Activated CD4-positive, alpha-beta memory T cell treated with anti-CD3 and anti-CD28 coated beads, Interleukin-2, amount 10 ng/mL, durations not matched to agents 7 days and 5 days (primary cell): ENCODE measurements around the gene HK2. TPM values are rescaled to one million over a fixed set of nuclear protein-coding genes. Genes with fewer than 3 reads are reported as not detected.
"Not testable (repeated sequence)": the region's sequence is repeated elsewhere in the genome, so short reads cannot be mapped to it uniquely, and the experiment has no call there.

Experiments
- CTCF ChIA-PET: fragments of 350-600 bp; sonication (Branson Sonifier 250); formaldehyde crosslinking; loops from one replicate; lab custom pipeline; 2021; ENCODE audit warnings: antibody characterized with exemption, inconsistent platforms; lab: Charles Lee
- POLR2A ChIA-PET: fragments of 350-600 bp; sonication (Branson Sonifier 250); formaldehyde crosslinking; loops from one replicate; lab custom pipeline; 2021; ENCODE audit warnings: antibody characterized with exemption; lab: Charles Lee
- DNase-seq: peaks from one replicate; pipeline ENCODE4 v3.0.0-alpha.2; 2020
- H3K27ac Mint-ChIP-seq: one replicate; pipeline ENCODE4 v1.8.0; 2021; ENCODE audit warnings: mild to moderate bottlenecking, mixed read lengths
- H3K27me3 Mint-ChIP-seq: one replicate; pipeline ENCODE4 v1.8.0; 2021; ENCODE audit warnings: mixed read lengths
- H3K36me3 Mint-ChIP-seq: one replicate; pipeline ENCODE4 v1.8.0; 2021; ENCODE audit warnings: low read depth, mixed read lengths
- H3K4me1 Mint-ChIP-seq: one replicate; pipeline ENCODE4 v1.8.0; 2021; ENCODE audit warnings: mixed read lengths
- H3K4me3 Mint-ChIP-seq: one replicate; pipeline ENCODE4 v1.8.0; 2021; ENCODE audit warnings: mild to moderate bottlenecking, mixed read lengths
- H3K9me3 Mint-ChIP-seq: one replicate; pipeline ENCODE4 v1.8.0; 2021; ENCODE audit warnings: mixed read lengths
- total RNA-seq, 2 experiments: library from RNA; stranded (reverse); gene quantifications; one replicate each; pipeline ENCODE4 v1.2.3, GENCODE V29; 2021

The HK2 gene
- total RNA-seq, 2 experiments from 2014 or later: 36.8 to 37.8 TPM

GRCh38 chr2:74853360-74853759 lies 19.4 kb downstream of the HK2 start:
- peaks cover 47% of the 10 kb centered on the region for H3K4me1 Mint-ChIP-seq
- DNase-seq, H3K27me3 Mint-ChIP-seq, H3K4me3 Mint-ChIP-seq, H3K9me3 Mint-ChIP-seq, H3K27ac Mint-ChIP-seq, POLR2A ChIA-PET: not testable (repeated sequence)
- peaks cover 19% of the 10 kb centered on the region for H3K36me3 Mint-ChIP-seq
- CTCF ChIA-PET: interaction anchor here (0.6 kb wide), 1 partner anchor 13 kb away, joined by 3 read pairs; no protein-coding TSS in a partner anchor

GRCh38 chr2:74854401-74854800 lies 20.5 kb downstream of the HK2 start:
- DNase-seq: no peak
- CTCF ChIA-PET: no interaction called here

GRCh38 chr2:74855114-74855707 lies 21.3 kb downstream of the HK2 start:
- POLR2A ChIA-PET: interaction anchor here (1.1 kb wide), 1 partner anchor 10 kb away, joined by 3 read pairs; no protein-coding TSS in a partner anchor
- CTCF ChIA-PET: interaction anchor here (0.6 kb wide), 1 partner anchor 134 kb away, joined by 3 read pairs; no protein-coding TSS in a partner anchor

More at GRCh38 chr2:74854401-74854800, 20.5 kb downstream of the HK2 start:
- no peak overlapping the region for H3K4me3 Mint-ChIP-seq
- H3K27me3 Mint-ChIP-seq: no peaks in the 10 kb centered on the region
- H3K27ac Mint-ChIP-seq: no peak overlapping the region
- peaks cover 38% of the 10 kb centered on the region for H3K4me1 Mint-ChIP-seq
- H3K36me3 Mint-ChIP-seq: peaks cover 19% of the 10 kb centered on the region
- POLR2A ChIA-PET: interaction anchor here (1.1 kb wide), 1 partner anchor 11 kb away, joined by 3 read pairs; no protein-coding TSS in a partner anchor
- no peaks in the 10 kb centered on the region for H3K9me3 Mint-ChIP-seq

DNA sequence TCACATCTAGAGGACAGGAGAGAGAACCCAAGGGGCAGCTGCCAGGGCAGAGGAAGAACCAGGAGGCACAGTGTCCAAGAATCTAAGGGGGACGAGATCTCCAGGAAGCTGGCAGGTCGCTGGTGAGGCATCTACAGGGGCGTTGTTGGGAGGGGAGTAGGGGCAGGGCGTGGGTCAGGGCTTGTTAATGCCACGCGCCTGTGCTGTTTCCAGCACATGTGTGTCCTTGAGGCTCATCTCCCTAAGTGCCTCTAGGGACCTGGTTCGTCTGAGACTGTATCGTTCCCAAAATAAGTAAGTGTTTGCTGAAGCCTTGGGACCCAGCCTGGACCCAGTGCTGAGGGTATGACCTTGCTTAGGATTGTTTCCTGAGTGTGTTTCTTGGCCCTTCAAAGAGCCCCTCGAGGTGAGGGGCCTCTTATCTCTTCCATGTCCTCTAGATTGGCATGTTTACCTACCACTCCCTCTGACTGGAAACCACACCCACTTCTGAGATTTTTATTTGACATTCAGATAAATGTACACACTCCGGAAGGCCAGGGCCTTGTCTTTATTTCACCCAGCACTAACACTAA lies 22.2 kb downstream of the HK2 start:
- no peak overlapping the region for H3K27ac Mint-ChIP-seq
- no peaks in the 10 kb centered on the region for H3K9me3 Mint-ChIP-seq
- H3K4me1 Mint-ChIP-seq: peaks cover 21% of the 10 kb centered on the region
- no peaks in the 10 kb centered on the region for H3K27me3 Mint-ChIP-seq
- POLR2A ChIA-PET: interaction anchor here (1.3 kb wide), 1 partner anchor 20 kb away, joined by 5 read pairs; no protein-coding TSS in a partner anchor
- DNase-seq: no peak
- peaks cover 19% of the 10 kb centered on the region for H3K36me3 Mint-ChIP-seq
- H3K4me3 Mint-ChIP-seq: no peak overlapping the region
- CTCF ChIA-PET: interaction anchor here (0.6 kb wide), 1 partner anchor 135 kb away, joined by 3 read pairs; no protein-coding TSS in a partner anchor

More at GRCh38 chr2:74855114-74855707, 21.3 kb downstream of the HK2 start:
- not testable (repeated sequence) for H3K27me3 Mint-ChIP-seq, H3K4me3 Mint-ChIP-seq, DNase-seq, H3K27ac Mint-ChIP-seq, H3K9me3 Mint-ChIP-seq
- peaks cover 19% of the 10 kb centered on the region for H3K36me3 Mint-ChIP-seq
- H3K4me1 Mint-ChIP-seq: peaks cover 30% of the 10 kb centered on the region

- no peak overlapping the region for H3K4me3 Mint-ChIP-seq
- no peak for DNase-seq
- POLR2A ChIA-PET: interaction anchor here (0.5 to 2.4 kb wide), 3 partner anchors 16 to 21 kb away, joined by 3 to 5 read pairs (median 5); no protein-coding TSS in a partner anchor
- no peaks in the 10 kb centered on the region for H3K9me3 Mint-ChIP-seq
- no peaks in the 10 kb centered on the region for H3K27me3 Mint-ChIP-seq
- CTCF ChIA-PET: no interaction called here
- peaks cover 17% of the 10 kb centered on the region for H3K4me1 Mint-ChIP-seq
- H3K36me3 Mint-ChIP-seq: peaks cover 19% of the 10 kb centered on the region
- H3K27ac Mint-ChIP-seq: no peak overlapping the region
Measured at GRCh38 chr2:74856599-74856998, 22.7 kb downstream of the HK2 start.

GRCh38 chr2:74857215-74857614 lies 23.3 kb downstream of the HK2 start:
- ChIA-PET POLR2A (interaction anchor here (0.5 to 2.4 kb wide), 3 partner anchors 16 to 21 kb away, joined by 3 to 5 read pairs (median 5); no protein-coding TSS in a partner anchor), CTCF (no interaction called here)
- Mint-ChIP-seq H3K9me3 (no peaks in the 10 kb centered on the region), H3K4me1 (peaks cover 18% of the 10 kb centered on the region), H3K36me3 (peaks cover 22% of the 10 kb centered on the region), H3K27ac (no peak overlapping the region), H3K27me3 (no peaks in the 10 kb centered on the region), H3K4me3 (no peak overlapping the region)
- no peak for DNase-seq

- CTCF ChIA-PET: no interaction called here
- Mint-ChIP-seq H3K36me3 (peaks cover 22% of the 10 kb centered on the region), H3K27ac (no peak overlapping the region), H3K9me3 (no peaks in the 10 kb centered on the region), H3K4me3 (no peak overlapping the region), H3K4me1 (peaks cover 22% of the 10 kb centered on the region), H3K27me3 (no peaks in the 10 kb centered on the region)
- POLR2A ChIA-PET: interaction anchor here (1.3 to 2.4 kb wide), 2 partner anchors 8 to 21 kb away, joined by 3 to 5 read pairs; no protein-coding TSS in a partner anchor
- no peak for DNase-seq
Measured at GRCh38 chr2:74857725-74858124, 23.8 kb downstream of the HK2 start.

- no peak for DNase-seq
- POLR2A ChIA-PET: interaction anchor here (1.3 to 2.4 kb wide), 2 partner anchors 8 to 21 kb away, joined by 3 to 5 read pairs; no protein-coding TSS in a partner anchor
- CTCF ChIA-PET: no interaction called here
- no peaks in the 10 kb centered on the region for H3K27me3 Mint-ChIP-seq
- H3K4me1 Mint-ChIP-seq: peaks cover 27% of the 10 kb centered on the region
- H3K36me3 Mint-ChIP-seq: peaks cover 22% of the 10 kb centered on the region
- H3K27ac Mint-ChIP-seq: no peak overlapping the region
- H3K4me3 Mint-ChIP-seq: no peak overlapping the region
- no peaks in the 10 kb centered on the region for H3K9me3 Mint-ChIP-seq
Measured at GRCh38 chr2:74858281-74858680, 24.4 kb downstream of the HK2 start.

DNA sequence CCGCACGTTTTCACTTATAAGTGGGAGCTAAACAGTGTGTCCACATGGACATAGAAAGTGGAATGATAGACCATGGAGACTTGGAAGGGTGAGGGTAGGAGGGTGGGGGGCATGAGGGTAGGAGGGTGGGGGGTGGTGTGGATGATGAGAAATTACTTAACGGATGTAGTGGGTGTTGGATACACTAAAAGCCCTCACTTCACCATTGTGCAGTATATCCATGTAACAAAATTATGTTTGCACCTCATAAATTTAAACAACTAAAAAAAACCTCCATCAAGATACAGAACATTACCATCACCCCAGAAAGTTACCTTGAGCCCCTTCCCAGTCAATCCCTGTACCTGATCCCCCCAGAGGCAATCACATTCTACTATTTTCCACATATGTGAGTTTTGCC lies 26.2 kb downstream of the HK2 start:
- no peaks in the 10 kb centered on the region for H3K9me3 Mint-ChIP-seq
- no peak overlapping the region for H3K4me3 Mint-ChIP-seq
- POLR2A ChIA-PET: no interaction called here
- H3K27me3 Mint-ChIP-seq: no peaks in the 10 kb centered on the region
- H3K4me1 Mint-ChIP-seq: peaks cover 31% of the 10 kb centered on the region
- CTCF ChIA-PET: interaction anchor here (1.0 kb wide), 1 partner anchor 15 kb away, joined by 3 read pairs; no protein-coding TSS in a partner anchor
- peaks cover 15% of the 10 kb centered on the region for H3K36me3 Mint-ChIP-seq
- no peak for DNase-seq
- H3K27ac Mint-ChIP-seq: no peak overlapping the region

DNA sequence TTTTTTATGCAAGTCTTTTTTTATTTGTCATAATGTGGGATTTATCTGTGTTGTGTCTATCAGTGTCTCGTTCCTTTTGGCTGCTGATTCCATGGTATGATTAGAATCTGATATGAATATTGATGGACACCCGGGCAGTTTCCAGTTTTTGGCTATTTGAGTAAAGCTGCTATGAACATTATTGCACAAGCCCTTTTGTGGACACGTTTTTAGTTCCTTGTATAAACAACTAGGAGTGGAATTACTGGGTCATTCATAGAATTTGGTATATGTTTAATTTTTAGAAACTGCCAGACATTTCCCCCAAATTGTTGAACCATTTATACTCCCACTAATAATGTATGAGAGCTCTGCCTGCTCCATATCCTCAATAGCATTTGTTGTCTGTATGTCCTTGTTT lies 26.6 kb downstream of the HK2 start:
- CTCF ChIA-PET: interaction anchor here (1.0 kb wide), 1 partner anchor 15 kb away, joined by 3 read pairs; no protein-coding TSS in a partner anchor
- H3K27ac Mint-ChIP-seq: no peak overlapping the region
- no peaks in the 10 kb centered on the region for H3K9me3 Mint-ChIP-seq
- no peaks in the 10 kb centered on the region for H3K27me3 Mint-ChIP-seq
- POLR2A ChIA-PET: no interaction called here
- no peak overlapping the region for H3K4me3 Mint-ChIP-seq
- peaks cover 28% of the 10 kb centered on the region for H3K4me1 Mint-ChIP-seq
- peaks cover 11% of the 10 kb centered on the region for H3K36me3 Mint-ChIP-seq
- no peak for DNase-seq

DNA sequence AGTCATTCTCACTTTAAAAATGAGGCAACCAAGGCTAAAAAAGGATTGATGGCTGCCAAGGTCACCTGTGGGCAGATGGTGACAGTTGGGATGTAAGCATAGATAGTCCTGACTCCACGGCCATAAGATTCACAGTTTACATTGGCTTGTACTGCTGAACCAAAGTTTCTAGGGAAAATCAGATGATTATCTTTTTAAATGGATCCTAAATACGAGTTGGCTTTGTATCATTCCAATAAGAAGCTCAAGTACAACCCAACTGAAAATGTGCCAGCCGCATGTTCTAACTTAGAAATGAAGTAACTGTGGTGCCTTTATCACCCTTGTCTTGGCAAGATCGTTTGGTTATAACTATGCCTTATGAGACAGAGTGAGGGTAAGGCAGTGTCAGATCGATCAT lies 27.6 kb downstream of the HK2 start:
- POLR2A ChIA-PET: interaction anchor here (2.3 kb wide), 1 partner anchor 27 kb away, joined by 7 read pairs; the partner anchor contains the start of gene HK2
- H3K27ac Mint-ChIP-seq: no peak overlapping the region
- CTCF ChIA-PET: interaction anchor here (1.4 kb wide), 1 partner anchor 16 kb away, joined by 5 read pairs; no protein-coding TSS in a partner anchor
- H3K27me3 Mint-ChIP-seq: no peaks in the 10 kb centered on the region
- H3K4me1 Mint-ChIP-seq: peaks cover 33% of the 10 kb centered on the region
- no peaks in the 10 kb centered on the region for H3K9me3 Mint-ChIP-seq
- peaks cover 3% of the 10 kb centered on the region for H3K36me3 Mint-ChIP-seq
- DNase-seq: no peak
- H3K4me3 Mint-ChIP-seq: no peak overlapping the region

DNA sequence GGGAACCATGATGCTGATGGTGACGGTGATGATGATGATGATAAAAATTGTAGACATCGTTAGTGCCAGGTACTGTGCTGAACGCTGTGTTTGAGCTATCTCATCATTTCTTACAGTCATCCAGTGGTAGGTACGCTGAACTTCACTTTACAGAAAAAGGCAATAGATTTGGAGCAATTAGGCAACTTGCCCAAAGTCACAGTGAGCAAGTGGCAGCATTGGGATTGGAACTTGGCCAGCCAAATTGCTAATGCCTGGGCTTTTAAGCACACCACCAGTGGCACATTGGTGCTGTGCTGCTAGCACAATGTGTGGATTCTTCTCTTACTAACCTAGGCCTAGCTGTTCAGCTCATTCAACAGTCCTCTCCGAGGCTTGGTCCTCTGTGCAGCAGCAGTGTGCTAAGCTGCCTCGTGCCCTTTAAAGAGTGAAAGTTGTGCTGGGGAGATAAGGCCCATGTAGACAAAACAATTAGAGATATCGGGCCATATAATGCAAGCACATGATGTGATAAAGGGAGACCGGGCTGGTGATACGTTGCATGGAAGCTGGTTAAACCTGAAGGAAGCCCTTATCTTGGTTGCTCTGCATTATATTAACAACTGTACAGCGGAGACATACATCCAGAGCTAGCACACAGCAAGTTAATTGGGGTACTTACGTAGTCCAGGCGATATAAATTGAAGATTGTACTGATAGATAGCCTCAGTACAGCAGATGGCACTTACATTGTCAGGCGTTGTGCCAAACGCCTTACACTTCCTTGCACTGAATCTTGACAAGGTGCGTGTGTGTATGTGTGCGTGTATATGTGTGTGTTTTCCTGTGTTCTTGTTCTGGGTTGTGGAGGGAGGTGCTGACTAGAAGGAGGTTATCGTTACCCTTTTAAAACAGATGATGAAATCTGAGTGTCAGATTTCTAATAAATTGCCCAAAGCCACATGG lies 28.4 kb downstream of the HK2 start:
- ChIA-PET CTCF (interaction anchor here (0.5 to 1.4 kb wide), 3 partner anchors 10 to 26 kb away, joined by 3 to 5 read pairs (median 4); no protein-coding TSS in a partner anchor), POLR2A (interaction anchor here (1.0 to 2.3 kb wide), 3 partner anchors 19 to 28 kb away, joined by 3 to 7 read pairs (median 3); partner anchors contain the start of gene HK2)
- H3K4me1 Mint-ChIP-seq: peaks cover 35% of the 10 kb centered on the region
- H3K27ac Mint-ChIP-seq: peak overlapping the region; percentile 12
- H3K36me3 Mint-ChIP-seq: peaks cover 3% of the 10 kb centered on the region
- H3K9me3 Mint-ChIP-seq: no peaks in the 10 kb centered on the region
- DNase-seq: no peak
- H3K4me3 Mint-ChIP-seq: no peak overlapping the region
- no peaks in the 10 kb centered on the region for H3K27me3 Mint-ChIP-seq
